ENCODE data around the gene PPM1A.
A peak's percentile ranks its signal among the peaks of the same experiment; 100 is the strongest.
"Not testable (repeated sequence)": the region's sequence is repeated elsewhere in the genome, so short reads cannot be mapped to it uniquely, and the experiment has no call there.

PPM1A gene

DNA sequence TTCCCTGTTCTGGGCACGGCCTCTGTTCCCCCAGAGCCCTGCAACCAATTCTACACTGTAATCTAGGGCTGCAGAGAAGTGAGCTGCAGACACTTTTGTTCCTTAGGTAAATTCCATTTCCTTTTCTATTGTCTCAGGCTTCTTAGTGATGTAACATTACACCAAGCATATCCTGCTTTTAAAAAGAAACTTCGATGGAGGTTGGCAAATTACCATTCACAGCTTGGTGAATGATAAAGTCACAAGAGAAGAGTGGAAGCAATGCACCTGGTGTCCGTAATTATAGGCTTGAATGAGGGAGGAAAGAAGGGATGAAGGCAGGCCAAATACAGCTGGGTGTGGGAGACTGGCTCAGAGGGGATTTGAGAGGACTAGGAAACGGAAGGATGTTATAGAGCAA, 68.6 kb downstream of the PPM1A start:
- no peak overlapping the region for H3K4me3 ChIP-seq (ENCODE audit: extremely low read depth, insufficient read depth, low read length, poor library complexity, severe bottlenecking)
- no peak overlapping the region for H3K27ac ChIP-seq (ENCODE audit: low read depth, low read length, severe bottlenecking)
- no peaks in the 10 kb centered on the region for H3K36me3 ChIP-seq (ENCODE audit: control insufficient read depth, insufficient read depth, low read length)
- WGBS, 2 experiments (ENCODE audit: insufficient coverage in 2 of 2), result 59 to 63% methylated on average over 2 to 3 of the region's 4 CpGs
- H3K4me1 ChIP-seq (ENCODE audit: control insufficient read depth, insufficient read depth, low read length, poor library complexity, severe bottlenecking), result peaks cover 4% of the 10 kb centered on the region
- H3K9me3 ChIP-seq (ENCODE audit: control insufficient read depth, low read length), result no peaks in the 10 kb centered on the region

DNA sequence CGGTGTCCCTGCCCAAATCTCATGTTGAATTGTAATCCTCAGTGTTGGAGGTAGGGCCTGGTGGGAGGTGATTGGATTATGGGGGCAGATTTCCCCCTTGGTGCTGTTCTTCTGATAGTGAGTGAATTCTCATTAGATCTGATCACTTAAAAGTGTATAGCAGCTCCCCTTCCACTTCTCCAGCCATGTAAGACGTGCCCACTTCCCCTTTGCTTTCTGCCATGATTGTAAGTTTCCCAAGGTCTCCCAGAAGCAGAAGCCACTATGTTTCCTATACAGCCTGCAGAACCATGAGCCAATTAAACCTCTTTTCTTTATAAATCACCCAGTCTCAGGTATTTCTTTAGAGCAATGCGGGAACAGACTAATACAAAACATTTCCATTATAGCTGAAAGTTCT, 71.8 kb downstream of the PPM1A start:
- H3K4me1 ChIP-seq (ENCODE audit: control insufficient read depth, insufficient read depth, low read length, poor library complexity, severe bottlenecking), result not testable (repeated sequence)

DNA sequence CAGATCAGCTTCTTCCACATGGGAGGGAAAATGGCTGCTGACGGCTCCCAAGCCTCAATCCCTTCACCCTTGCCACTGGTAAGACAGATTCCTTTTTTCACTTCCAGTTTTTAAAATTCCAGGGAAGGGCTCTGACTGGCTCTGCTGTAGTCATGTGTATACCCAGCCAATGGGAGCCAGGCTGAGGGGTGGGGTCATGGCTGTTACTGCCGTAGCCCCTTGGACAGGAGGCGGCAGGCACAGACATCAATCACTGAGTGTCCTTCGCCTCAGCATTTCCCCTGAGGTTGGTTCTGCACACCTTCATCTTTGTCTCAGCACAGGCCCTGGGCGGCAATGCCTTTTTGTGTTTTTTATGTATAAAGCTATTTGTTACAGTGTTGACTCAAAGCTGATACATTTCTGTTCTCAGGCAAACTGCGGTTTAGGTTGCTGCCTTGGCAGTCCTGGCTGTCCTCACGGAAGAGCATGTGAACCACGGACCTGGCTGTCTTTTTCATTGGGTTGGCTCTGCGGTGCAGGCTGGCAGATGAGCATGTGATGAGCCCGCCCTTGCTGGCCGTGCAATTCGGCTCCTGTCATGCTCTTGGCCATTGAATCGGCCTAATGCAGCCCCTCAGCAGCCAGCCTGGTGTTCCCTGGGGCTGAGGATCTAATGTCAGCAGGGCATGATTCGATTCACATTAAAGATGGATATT, 74.3 kb downstream of the PPM1A start:
- no peaks in the 10 kb centered on the region for H3K9me3 ChIP-seq (ENCODE audit: control insufficient read depth, low read length)
- no peaks in the 10 kb centered on the region for H3K4me1 ChIP-seq (ENCODE audit: control insufficient read depth, insufficient read depth, low read length, poor library complexity, severe bottlenecking)
- no peak overlapping the region for H3K4me3 ChIP-seq (ENCODE audit: extremely low read depth, insufficient read depth, low read length, poor library complexity, severe bottlenecking)
- H3K36me3 ChIP-seq (ENCODE audit: control insufficient read depth, insufficient read depth, low read length), result no peaks in the 10 kb centered on the region
- no peak overlapping the region for H3K27ac ChIP-seq (ENCODE audit: low read depth, low read length, severe bottlenecking)
- 94 to 97% methylated on average over 11 to 13 of the region's 14 CpGs for WGBS, 2 experiments (ENCODE audit: insufficient coverage in 2 of 2)

More for the DNA sequence above, 71.8 kb downstream of the PPM1A start:
- not testable (repeated sequence) for H3K9me3 ChIP-seq (ENCODE audit: control insufficient read depth, low read length); H3K36me3 ChIP-seq (ENCODE audit: control insufficient read depth, insufficient read depth, low read length); H3K27ac ChIP-seq (ENCODE audit: low read depth, low read length, severe bottlenecking); H3K4me3 ChIP-seq (ENCODE audit: extremely low read depth, insufficient read depth, low read length, poor library complexity, severe bottlenecking)
- WGBS, 2 experiments (ENCODE audit: insufficient coverage in 2 of 2), result 85 to 92% methylated on average over 1 to 3 of the region's 3 CpGs

DNA sequence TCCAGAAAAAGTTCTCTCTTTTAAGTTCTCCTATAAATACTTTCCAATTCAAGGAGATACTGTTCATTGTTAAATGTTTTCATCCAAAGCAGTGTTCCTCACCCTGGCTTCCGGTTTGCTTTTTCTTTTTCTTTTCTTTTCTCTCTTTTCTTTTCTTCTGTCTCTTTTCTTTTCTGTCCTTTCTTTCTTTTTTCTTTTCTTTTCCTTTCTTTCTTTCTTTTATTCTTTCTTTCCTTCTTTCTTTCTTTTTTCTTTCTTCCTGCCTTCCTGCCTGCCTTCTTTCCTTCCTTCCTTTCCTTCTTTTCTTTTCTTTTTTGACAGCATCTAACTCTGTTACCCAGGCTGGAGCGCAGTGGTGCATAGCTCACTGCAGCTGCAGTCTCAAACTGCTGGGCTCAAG, 75.8 kb downstream of the PPM1A start:
- Histone ChIP-seq H3K4me3 (ENCODE audit: extremely low read depth, insufficient read depth, low read length, poor library complexity, severe bottlenecking) (no peak overlapping the region), H3K27ac (ENCODE audit: low read depth, low read length, severe bottlenecking) (no peak overlapping the region), H3K36me3 (ENCODE audit: control insufficient read depth, insufficient read depth, low read length) (no peaks in the 10 kb centered on the region), H3K4me1 (ENCODE audit: control insufficient read depth, insufficient read depth, low read length, poor library complexity, severe bottlenecking) (no peaks in the 10 kb centered on the region), H3K9me3 (ENCODE audit: control insufficient read depth, low read length) (no peaks in the 10 kb centered on the region)
- 98 to 100% methylated on average over 2 of the region's 2 CpGs for WGBS, 2 experiments (ENCODE audit: insufficient coverage in 2 of 2)

DNA sequence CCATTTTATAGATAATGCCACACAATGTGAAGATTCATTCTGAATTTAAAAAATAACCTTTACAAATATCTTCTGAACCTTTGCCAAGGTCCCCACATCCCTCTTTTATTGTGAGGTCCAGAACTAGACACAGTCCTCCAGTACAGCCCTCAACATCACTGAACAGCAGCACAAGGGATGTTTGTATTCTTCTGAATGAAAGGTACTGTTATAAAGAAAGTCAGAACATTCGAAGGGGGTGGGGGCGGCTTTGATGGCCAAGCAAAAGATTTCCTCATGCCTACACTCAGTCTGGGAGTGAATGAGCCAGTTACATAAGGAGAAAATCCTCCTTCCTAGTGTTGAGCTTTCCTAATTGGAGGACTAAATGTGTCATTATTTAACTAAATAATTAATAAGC, 77.3 kb downstream of the PPM1A start:
- WGBS, 2 experiments (ENCODE audit: insufficient coverage in 2 of 2), result no CpG with 5 or more reads among the region's 2 CpGs
- H3K27ac ChIP-seq (ENCODE audit: low read depth, low read length, severe bottlenecking), result no peak overlapping the region

DNA sequence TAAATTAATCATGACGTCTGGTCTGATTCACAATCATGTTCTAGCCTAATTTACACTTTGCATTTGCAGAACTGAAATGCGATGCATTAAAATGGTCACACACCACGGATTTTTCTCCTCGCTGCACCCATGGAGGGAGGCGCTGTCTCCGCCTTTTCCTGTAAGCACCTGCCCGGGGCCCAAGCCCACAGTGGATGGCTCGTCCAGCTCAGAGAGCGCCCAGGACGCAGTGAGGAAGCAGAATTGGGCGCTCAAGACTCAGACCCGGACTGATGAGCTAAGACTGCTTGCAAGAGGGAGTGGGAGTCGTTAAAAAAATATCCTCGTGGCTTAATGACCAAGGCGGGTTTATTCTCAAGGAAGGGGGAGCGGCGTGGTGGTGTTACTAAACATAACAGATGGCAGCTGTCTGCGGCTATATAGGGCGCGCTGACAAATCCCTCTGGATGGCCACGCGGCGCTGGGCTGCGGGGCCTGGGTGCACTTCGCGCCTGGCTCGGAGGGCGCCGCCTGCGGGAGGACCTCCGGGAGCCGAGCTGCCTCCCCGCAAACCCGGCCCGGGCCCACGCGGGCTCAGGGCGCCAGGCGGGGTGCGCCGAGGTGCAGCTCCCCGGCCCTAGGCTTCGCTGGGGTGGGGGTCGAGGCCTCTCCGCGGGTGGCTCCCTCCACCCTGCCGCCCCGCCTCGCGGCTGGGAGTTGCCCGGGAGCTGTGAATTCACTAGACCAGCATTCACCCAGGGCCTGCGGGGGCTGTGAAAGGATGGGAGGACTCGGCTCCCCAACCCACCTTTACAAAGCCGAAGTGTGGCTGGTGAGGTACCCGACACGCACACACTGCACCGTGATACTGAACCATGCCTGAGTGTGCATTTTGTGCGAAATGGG, 78.7 kb downstream of the PPM1A start:
- Histone ChIP-seq H3K36me3 (ENCODE audit: control insufficient read depth, insufficient read depth, low read length) (no peaks in the 10 kb centered on the region), H3K4me3 (ENCODE audit: extremely low read depth, insufficient read depth, low read length, poor library complexity, severe bottlenecking) (peak overlapping the region; percentile 21), H3K4me1 (ENCODE audit: control insufficient read depth, insufficient read depth, low read length, poor library complexity, severe bottlenecking) (no peaks in the 10 kb centered on the region), H3K27ac (ENCODE audit: low read depth, low read length, severe bottlenecking) (no peak overlapping the region), H3K9me3 (ENCODE audit: control insufficient read depth, low read length) (no peaks in the 10 kb centered on the region)
- 40 to 43% methylated on average over 37 to 40 of the region's 58 CpGs for WGBS, 2 experiments (ENCODE audit: insufficient coverage in 2 of 2)

More for the DNA sequence above, 77.3 kb downstream of the PPM1A start:
- H3K36me3 ChIP-seq (ENCODE audit: control insufficient read depth, insufficient read depth, low read length), result no peaks in the 10 kb centered on the region
- no peak overlapping the region for H3K4me3 ChIP-seq (ENCODE audit: extremely low read depth, insufficient read depth, low read length, poor library complexity, severe bottlenecking)
- no peaks in the 10 kb centered on the region for H3K4me1 ChIP-seq (ENCODE audit: control insufficient read depth, insufficient read depth, low read length, poor library complexity, severe bottlenecking)
- H3K9me3 ChIP-seq (ENCODE audit: control insufficient read depth, low read length), result no peaks in the 10 kb centered on the region

DNA sequence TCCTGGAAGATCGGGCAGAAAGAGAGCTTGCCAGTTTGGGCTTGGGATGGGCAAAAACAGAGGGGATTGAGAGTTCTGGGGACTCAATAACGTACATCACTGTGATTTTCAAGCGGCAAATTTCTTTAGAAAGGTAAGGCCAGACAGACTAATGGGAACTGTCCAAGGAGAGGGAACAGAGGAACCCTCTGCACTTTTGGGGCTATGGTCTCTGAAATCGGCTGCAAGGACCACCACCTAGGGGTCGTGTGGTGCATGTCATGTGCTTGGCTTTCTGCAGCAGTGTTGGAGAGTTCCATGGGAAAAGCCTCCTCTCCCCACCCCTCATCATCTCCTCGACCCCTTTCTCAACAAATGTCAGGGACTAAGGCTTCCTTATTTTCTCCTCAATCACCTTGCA, 79.6 kb downstream of the PPM1A start:
- WGBS, 2 experiments (ENCODE audit: insufficient coverage in 2 of 2), result 60 to 80% methylated on average over 4 to 5 of the region's 6 CpGs
- Histone ChIP-seq H3K27ac (ENCODE audit: low read depth, low read length, severe bottlenecking) (no peak overlapping the region), H3K36me3 (ENCODE audit: control insufficient read depth, insufficient read depth, low read length) (no peaks in the 10 kb centered on the region)

DNA sequence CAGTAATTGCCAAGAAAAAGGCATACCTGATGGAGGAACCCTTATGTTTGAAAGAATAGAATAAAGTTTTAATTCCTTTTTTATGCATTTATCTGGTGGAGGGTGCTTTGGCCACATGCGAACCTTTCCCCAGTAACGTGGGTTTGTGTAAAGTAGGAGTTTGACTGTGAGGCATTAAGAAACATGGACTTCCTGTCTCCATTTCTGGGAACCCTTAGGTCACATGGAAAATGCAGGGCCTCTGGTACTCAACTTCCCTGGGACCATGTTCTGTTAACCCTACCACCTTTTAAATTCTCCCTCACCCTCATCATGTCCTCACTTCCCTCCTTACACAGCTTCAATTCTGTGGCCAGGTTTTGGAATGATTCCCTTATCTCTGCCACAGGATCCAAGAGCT, 80.3 kb downstream of the PPM1A start:
- H3K4me3 ChIP-seq (ENCODE audit: extremely low read depth, insufficient read depth, low read length, poor library complexity, severe bottlenecking), result no peak overlapping the region
- H3K27ac ChIP-seq (ENCODE audit: low read depth, low read length, severe bottlenecking), result no peak overlapping the region
- H3K4me1 ChIP-seq (ENCODE audit: control insufficient read depth, insufficient read depth, low read length, poor library complexity, severe bottlenecking), result no peaks in the 10 kb centered on the region
- no peaks in the 10 kb centered on the region for H3K36me3 ChIP-seq (ENCODE audit: control insufficient read depth, insufficient read depth, low read length)
- no CpG with 5 or more reads among the region's 2 CpGs for WGBS, 2 experiments (ENCODE audit: insufficient coverage in 2 of 2)
- H3K9me3 ChIP-seq (ENCODE audit: control insufficient read depth, low read length), result no peaks in the 10 kb centered on the region

More for the DNA sequence above, 79.6 kb downstream of the PPM1A start:
- Histone ChIP-seq H3K4me3 (ENCODE audit: extremely low read depth, insufficient read depth, low read length, poor library complexity, severe bottlenecking) (no peak overlapping the region), H3K9me3 (ENCODE audit: control insufficient read depth, low read length) (no peaks in the 10 kb centered on the region), H3K4me1 (ENCODE audit: control insufficient read depth, insufficient read depth, low read length, poor library complexity, severe bottlenecking) (no peaks in the 10 kb centered on the region)

DNA sequence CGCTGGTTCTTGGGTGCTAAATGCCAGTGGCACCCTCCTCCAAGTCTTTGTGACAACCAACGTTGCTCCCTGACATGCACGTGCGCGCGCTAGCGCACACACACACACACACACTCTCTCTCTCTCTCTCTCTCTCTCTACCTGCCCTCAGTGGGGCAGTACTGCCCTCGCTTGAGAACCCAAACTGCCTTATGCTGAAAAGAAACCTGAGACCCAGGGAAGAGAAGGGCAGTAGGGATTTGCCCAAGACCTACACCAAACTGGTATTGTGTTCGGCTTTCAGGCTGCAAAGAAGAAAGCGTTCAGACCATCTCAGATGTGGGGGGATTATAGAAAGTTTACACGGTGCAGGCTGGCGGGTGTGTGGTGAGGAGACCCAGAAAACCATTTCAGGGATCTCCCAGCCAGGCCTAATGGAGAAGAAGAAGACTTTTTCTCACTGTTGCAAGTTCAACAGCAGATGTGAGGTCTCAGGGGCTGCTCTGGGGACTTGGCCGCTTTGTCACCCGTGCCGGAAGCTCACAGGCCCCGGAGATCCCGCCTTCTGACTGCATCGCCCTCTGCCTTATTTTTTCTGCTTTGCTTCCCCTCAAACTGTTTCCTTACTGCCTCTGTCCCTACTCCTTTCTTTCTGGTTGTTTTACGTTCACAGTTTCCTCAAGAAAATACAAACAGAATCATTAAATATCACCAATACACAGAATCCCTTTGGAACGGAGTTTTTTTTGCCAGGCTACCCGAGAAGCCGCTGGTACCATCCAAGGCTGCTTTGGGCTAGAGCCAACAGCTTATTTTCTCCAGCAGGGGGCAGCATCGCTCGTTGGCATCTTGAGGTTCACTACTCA, 82.4 kb downstream of the PPM1A start:
- H3K36me3 ChIP-seq (ENCODE audit: control insufficient read depth, insufficient read depth, low read length), result no peaks in the 10 kb centered on the region
- no peaks in the 10 kb centered on the region for H3K9me3 ChIP-seq (ENCODE audit: control insufficient read depth, low read length)
- H3K27ac ChIP-seq (ENCODE audit: low read depth, low read length, severe bottlenecking), result no peak overlapping the region
- peak overlapping the region; percentile 20 for H3K4me3 ChIP-seq (ENCODE audit: extremely low read depth, insufficient read depth, low read length, poor library complexity, severe bottlenecking)
- H3K4me1 ChIP-seq (ENCODE audit: control insufficient read depth, insufficient read depth, low read length, poor library complexity, severe bottlenecking), result no peaks in the 10 kb centered on the region
- WGBS, 2 experiments (ENCODE audit: insufficient coverage in 2 of 2), result 37 to 42% methylated on average over 12 to 15 of the region's 24 CpGs

DNA sequence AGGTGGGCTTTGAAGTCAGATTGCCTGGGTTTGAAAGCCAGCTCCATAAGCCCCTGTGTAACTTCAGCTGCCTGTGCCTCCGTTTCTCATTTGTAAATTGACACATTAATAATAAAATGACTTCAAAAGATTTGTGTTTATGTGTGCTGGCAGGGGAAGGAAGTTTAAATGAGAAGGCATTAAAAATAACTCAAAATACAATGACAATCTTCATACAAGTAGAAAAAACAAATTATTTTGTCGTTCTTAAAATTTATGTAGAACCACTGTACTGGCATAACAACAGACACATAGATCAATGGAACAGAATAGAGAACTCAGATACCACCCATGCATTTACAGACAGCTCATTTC, 83.0 kb downstream of the PPM1A start:
- Histone ChIP-seq H3K27ac (ENCODE audit: low read depth, low read length, severe bottlenecking) (no peak overlapping the region), H3K4me1 (ENCODE audit: control insufficient read depth, insufficient read depth, low read length, poor library complexity, severe bottlenecking) (no peaks in the 10 kb centered on the region), H3K4me3 (ENCODE audit: extremely low read depth, insufficient read depth, low read length, poor library complexity, severe bottlenecking) (no peak overlapping the region), H3K36me3 (ENCODE audit: control insufficient read depth, insufficient read depth, low read length) (no peaks in the 10 kb centered on the region), H3K9me3 (ENCODE audit: control insufficient read depth, low read length) (no peaks in the 10 kb centered on the region)
- 100% methylated on average over 1 of the region's 2 CpGs for WGBS, 2 experiments (ENCODE audit: insufficient coverage in 2 of 2)

Data from mesodermal cell (in vitro differentiated cells).